Measurements from ENCODE around the gene DEK. TPM values are rescaled to one million over a fixed set of nuclear protein-coding genes. Genes with fewer than 3 reads are reported as not detected.

The DEK gene
- total RNA-seq, 1 donor = 156 TPM

- peak overlapping the region; percentile 17 for H3K4me3 ChIP-seq (ENCODE audit: low read depth, low read length)
- DNase-seq (ENCODE audit: low read depth) = no peak
- TF ChIP-seq CTCF (IDR thresholded peaks at IDR 0.05; ENCODE audit: insufficient read depth, low read length) = no peak
Measured at GRCh38 chr6:18261877-18262276, 2.5 kb downstream of the DEK start.

- peak; percentile 28 for TF ChIP-seq CTCF (IDR thresholded peaks at IDR 0.05; ENCODE audit: insufficient read depth, low read length)
- no peak overlapping the region for H3K4me3 ChIP-seq (ENCODE audit: low read depth, low read length)
- DNase-seq (ENCODE audit: low read depth) = peak; percentile 33
Measured at GRCh38 chr6:18260448-18261106, 3.8 kb downstream of the DEK start.

- no peak overlapping the region for H3K4me3 ChIP-seq (ENCODE audit: low read depth, low read length)
- peak; percentile 14 for DNase-seq (ENCODE audit: low read depth)
- no peak for TF ChIP-seq CTCF (IDR thresholded peaks at IDR 0.05; ENCODE audit: insufficient read depth, low read length)
Measured at GRCh38 chr6:18259675-18260447, 4.5 kb downstream of the DEK start.

- no peak overlapping the region for H3K4me3 ChIP-seq (ENCODE audit: low read depth, low read length)
- TF ChIP-seq CTCF (IDR thresholded peaks at IDR 0.05; ENCODE audit: insufficient read depth, low read length) = no peak
- DNase-seq (ENCODE audit: low read depth) = no peak
Measured at GRCh38 chr6:18254793-18255192, 9.5 kb downstream of the DEK start.

GRCh38 chr6:18253635-18254034 is 10.7 kb downstream of the DEK start:
- DNase-seq (ENCODE audit: low read depth) = no peak
- TF ChIP-seq CTCF (IDR thresholded peaks at IDR 0.05; ENCODE audit: insufficient read depth, low read length) = no peak
- no peak overlapping the region for H3K4me3 ChIP-seq (ENCODE audit: low read depth, low read length)

- DNase-seq (ENCODE audit: low read depth) = no peak
- no peak overlapping the region for H3K4me3 ChIP-seq (ENCODE audit: low read depth, low read length)
- TF ChIP-seq CTCF (IDR thresholded peaks at IDR 0.05; ENCODE audit: insufficient read depth, low read length) = no peak
Measured at GRCh38 chr6:18249271-18249670, 15.1 kb downstream of the DEK start.

All from fibroblast of the aortic adventitia (primary cell).